Spleen (tissue), 11 donors: Measurements from ENCODE around the gene RAB11FIP4. TPM values are rescaled to one million over a fixed set of nuclear protein-coding genes. Genes with fewer than 3 reads are reported as not detected.
"Not testable (repeated sequence)": the region's sequence is repeated elsewhere in the genome, so short reads cannot be mapped to it uniquely, and the experiment has no call there.

Source experiments
- DNase-seq: peaks from one replicate; pipeline ENCODE4 v3.0.0-alpha.2; 2020
- H3K27ac ChIP-seq, 8 donors: fragments of 200-600 bp; sonication (generic) in 7 of 8; 1 replicate in 4 of 8; 2 replicates in 4 of 8; pipeline versions ENCODE4 v1.5.0 to v1.8.0; 2016 to 2021; ENCODE audit warnings: inconsistent platforms in 4 of 8, mild to moderate bottlenecking in 4 of 8, moderate library complexity in 1 of 8
- H3K27me3 ChIP-seq, 7 donors: fragments of 200-600 bp; sonication (generic) in 6 of 7; replicated peaks in 1 of 7; 1 replicate in 4 of 7; 2 replicates in 3 of 7; pipeline versions ENCODE4 v1.5.0 to v1.8.0; 2016 to 2021; ENCODE audit warnings: inconsistent platforms in 3 of 7, mild to moderate bottlenecking in 1 of 7
- H3K36me3 ChIP-seq, 6 donors: fragments of 200-600 bp; sonication (generic) in 5 of 6; 1 replicate in 4 of 6; 2 replicates in 2 of 6; pipeline versions ENCODE4 v1.5.0 to v1.8.0; 2016 to 2021; ENCODE audit warnings: inconsistent platforms in 2 of 6
- H3K4me1 ChIP-seq, 6 donors: fragments of 200-600 bp; sonication (generic) in 5 of 6; 1 replicate in 3 of 6; 2 replicates in 3 of 6; pipeline versions ENCODE4 v1.5.0 to v1.8.0; 2016 to 2021; ENCODE audit warnings: inconsistent platforms in 3 of 6
- H3K4me3 ChIP-seq, 8 donors: fragments of 200-600 bp; sonication (generic) in 7 of 8; 1 replicate in 4 of 8; 2 replicates in 4 of 8; pipeline versions ENCODE4 v1.5.0 to v1.8.0; 2016 to 2021; ENCODE audit warnings: inconsistent platforms in 4 of 8, mild to moderate bottlenecking in 4 of 8, moderate library complexity in 2 of 8
- H3K9me3 ChIP-seq, 8 donors: fragments of 200-600 bp; sonication (generic) in 7 of 8; 1 replicate in 4 of 8; 2 replicates in 4 of 8; pipeline versions ENCODE4 v1.5.0 to v1.8.0; 2016 to 2021; ENCODE audit warnings: inconsistent platforms in 4 of 8
- POLR2A ChIP-seq, 3 donors: fragments of 450-650 bp; IDR thresholded peaks; one replicate each; pipeline ENCODE4 v1.5.1; 2017; ENCODE audit warnings: antibody characterized with exemption in 3 of 3, mild to moderate bottlenecking in 1 of 3
- POLR2AphosphoS5 ChIP-seq, 3 donors: sonication (generic); formaldehyde crosslinking; IDR thresholded peaks; one replicate each; pipeline ENCODE4 v1.5.1; 2017; ENCODE audit warnings: antibody characterized with exemption in 3 of 3
- WGBS, 5 donors: extraction: QIAGEN DNeasy Blood & Tissue Kit in 3 of 5; methylation state at CpG; one replicate each; pipeline versions ENCODE4 v1.1.5 to v1.1.7; 2013 to 2018; 5-methylcytosine and 5-hydroxymethylcytosine counted together
- intact Hi-C: fragments of 100-400 bp; cut with DNase I; formaldehyde crosslinking; loops from one replicate; pipeline ENCODE4 v1.15.0; 2023; ENCODE audit warnings: low total_unique reads
- polyA plus RNA-seq, 3 donors: library from polyadenylated mRNA; stranded (reverse); fragments of 200-250 nt; gene quantifications; one replicate each; pipeline ENCODE4 v1.2.1, GENCODE V29; 2013
- total RNA-seq, 7 donors: library from RNA; depleted of rRNA in 3 of 7; stranded (reverse); fragments of >200 nt in 3 of 7; fragmentation: NEBNext Ultra II Directional in 4 of 7; extraction: Animal tissue kit (Norgen Biotek cat#: 25700) in 4 of 7; gene quantifications; one replicate each; pipeline versions ENCODE4 v1.1.0 to v1.2.1, GENCODE V29; 2016 to 2021
- TF ChIP-seq, protein P1 (sequence below), 11 experiments: fragments of 200-600 bp in 7 of 11; fragments of 450-650 bp in 4 of 11; sonication (generic) in 4 of 11; IDR thresholded peaks in 8 of 11; conservative IDR thresholded peaks in 3 of 11; 1 replicate in 7 of 11; 2 replicates in 4 of 11; pipeline versions ENCODE4 v1.4.0 to v1.8.0; 2016 to 2021; ENCODE audit warnings: antibody characterized with exemption in 11 of 11, inconsistent platforms in 4 of 11, mild to moderate bottlenecking in 1 of 11
- donor health status: healthy with polysubstance abuse.
- donor health status: DM: no; HTN: no; CAD: no; lungs with moderate emphysema.
- donor health status: DM: no; HTN: no; CAD: no.
- donor health status: Bipolar disorder and iron deficiency.
- donor health status: healthy.
- donor health status: DM: no; HTN: no; CAD: no.
- donor health status: DM: yes; HTN: yes; CAD: no.

RAB11FIP4 gene
- total and polyA plus RNA-seq, 10 donors: 5.5 to 25.2 (median 20.9) TPM

- Histone ChIP-seq H3K36me3 (peaks cover 0 to 36% (median 0%) of the 10 kb centered on the region in 6 donors), H3K27me3 (no peaks in the 10 kb centered on the region), H3K9me3 (no peaks in the 10 kb centered on the region), H3K27ac (no peak overlapping the region), H3K4me3 (no peak overlapping the region), H3K4me1 (peaks cover 0 to 4% (median 0%) of the 10 kb centered on the region in 6 donors)
- TF ChIP-seq, protein P1, sequence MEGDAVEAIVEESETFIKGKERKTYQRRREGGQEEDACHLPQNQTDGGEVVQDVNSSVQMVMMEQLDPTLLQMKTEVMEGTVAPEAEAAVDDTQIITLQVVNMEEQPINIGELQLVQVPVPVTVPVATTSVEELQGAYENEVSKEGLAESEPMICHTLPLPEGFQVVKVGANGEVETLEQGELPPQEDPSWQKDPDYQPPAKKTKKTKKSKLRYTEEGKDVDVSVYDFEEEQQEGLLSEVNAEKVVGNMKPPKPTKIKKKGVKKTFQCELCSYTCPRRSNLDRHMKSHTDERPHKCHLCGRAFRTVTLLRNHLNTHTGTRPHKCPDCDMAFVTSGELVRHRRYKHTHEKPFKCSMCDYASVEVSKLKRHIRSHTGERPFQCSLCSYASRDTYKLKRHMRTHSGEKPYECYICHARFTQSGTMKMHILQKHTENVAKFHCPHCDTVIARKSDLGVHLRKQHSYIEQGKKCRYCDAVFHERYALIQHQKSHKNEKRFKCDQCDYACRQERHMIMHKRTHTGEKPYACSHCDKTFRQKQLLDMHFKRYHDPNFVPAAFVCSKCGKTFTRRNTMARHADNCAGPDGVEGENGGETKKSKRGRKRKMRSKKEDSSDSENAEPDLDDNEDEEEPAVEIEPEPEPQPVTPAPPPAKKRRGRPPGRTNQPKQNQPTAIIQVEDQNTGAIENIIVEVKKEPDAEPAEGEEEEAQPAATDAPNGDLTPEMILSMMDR (IDR thresholded peaks at IDR 0.05 in 8 of 11, conservative IDR thresholded peaks at IDR 0.05 in 3 of 11): no peak
- TF ChIP-seq POLR2AphosphoS5 (IDR thresholded peaks at IDR 0.05): no peak
- TF ChIP-seq POLR2A (IDR thresholded peaks at IDR 0.05): no peak
- DNase-seq: no peak
- intact Hi-C loops: no loop called here
Measured at GRCh38 chr17:31381165-31381668, 10.3 kb upstream of the RAB11FIP4 start.

- H3K27ac ChIP-seq, H3K4me1 ChIP-seq, H3K4me3 ChIP-seq, intact Hi-C loops, H3K9me3 ChIP-seq, H3K27me3 ChIP-seq, DNase-seq: not testable (repeated sequence)
- 89 to 98% (median 95%) methylated on average over 10 to 11 of the region's 11 CpGs for WGBS, 5 donors
- peaks cover 0 to 22% (median 0%) of the 10 kb centered on the region in 6 donors for H3K36me3 ChIP-seq
Measured at GRCh38 chr17:31382668-31383275, 8.7 kb upstream of the RAB11FIP4 start.

GRCh38 chr17:31383488-31383887 lies 8.0 kb upstream of the RAB11FIP4 start:
- H3K27me3 ChIP-seq, H3K4me1 ChIP-seq, H3K4me3 ChIP-seq, H3K9me3 ChIP-seq, intact Hi-C loops, DNase-seq, H3K27ac ChIP-seq: not testable (repeated sequence)
- WGBS, 5 donors: 91 to 97% (median 95%) methylated on average over 6 of the region's 6 CpGs
- peaks cover 0 to 21% (median 0%) of the 10 kb centered on the region in 6 donors for H3K36me3 ChIP-seq

DNA sequence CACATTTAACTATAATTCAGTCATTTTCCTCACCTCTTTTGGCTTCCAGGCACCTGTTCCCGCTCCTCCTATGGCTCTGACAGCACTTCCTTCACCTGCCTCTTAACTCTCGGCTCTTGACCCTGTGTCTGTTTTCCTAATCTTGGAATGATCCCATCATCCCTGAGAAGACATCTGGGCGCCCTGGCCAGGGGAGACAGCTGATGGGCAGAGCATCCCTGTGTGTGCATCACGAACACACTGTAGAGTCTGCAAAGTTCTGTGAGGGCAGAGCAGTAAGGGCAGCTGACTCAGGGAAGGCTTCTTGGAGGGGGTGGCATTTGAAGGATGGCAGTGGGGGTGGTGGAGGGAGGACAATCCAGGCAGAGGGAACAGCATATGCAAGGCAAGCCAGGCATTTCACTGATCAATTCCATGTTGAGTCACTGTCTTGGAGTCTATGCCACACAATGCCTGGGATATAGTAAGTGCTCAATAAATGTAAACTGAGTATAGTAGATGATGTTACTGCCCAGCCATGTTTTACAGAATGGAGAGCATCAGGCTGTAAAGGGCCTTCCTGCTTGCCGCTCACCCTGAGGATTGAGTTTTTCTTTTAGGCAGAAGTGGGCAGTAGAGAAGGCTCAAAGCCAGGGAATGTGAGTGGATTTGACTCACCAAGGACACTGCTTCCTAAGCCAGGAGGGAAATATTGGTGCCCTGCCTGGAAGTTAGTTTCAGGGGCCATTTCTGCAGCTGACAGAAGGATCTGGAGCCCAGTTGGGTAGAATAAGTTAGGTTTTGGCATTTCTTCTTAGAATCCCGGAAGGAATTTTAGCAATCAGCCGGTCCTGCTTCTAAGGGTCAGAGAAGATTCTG lies 5.8 kb upstream of the RAB11FIP4 start:
- Histone ChIP-seq H3K4me1 (peaks cover 0 to 23% (median 6%) of the 10 kb centered on the region in 6 donors), H3K36me3 (peaks cover 0 to 16% (median 0%) of the 10 kb centered on the region in 6 donors), H3K27me3 (peaks cover 0 to 19% (median 6%) of the 10 kb centered on the region in 7 donors), H3K27ac (no peak overlapping the region), H3K9me3 (no peaks in the 10 kb centered on the region), H3K4me3 (no peak overlapping the region)
- intact Hi-C loops: no loop called here
- WGBS, 5 donors: 85 to 95% (median 91%) methylated on average over 7 of the region's 7 CpGs
- DNase-seq: no peak
- TF ChIP-seq POLR2AphosphoS5 (IDR thresholded peaks at IDR 0.05) (no peak), POLR2A (IDR thresholded peaks at IDR 0.05) (no peak)
- TF ChIP-seq, protein P1 (IDR thresholded peaks at IDR 0.05 in 8 of 11, conservative IDR thresholded peaks at IDR 0.05 in 3 of 11): no peak

DNA sequence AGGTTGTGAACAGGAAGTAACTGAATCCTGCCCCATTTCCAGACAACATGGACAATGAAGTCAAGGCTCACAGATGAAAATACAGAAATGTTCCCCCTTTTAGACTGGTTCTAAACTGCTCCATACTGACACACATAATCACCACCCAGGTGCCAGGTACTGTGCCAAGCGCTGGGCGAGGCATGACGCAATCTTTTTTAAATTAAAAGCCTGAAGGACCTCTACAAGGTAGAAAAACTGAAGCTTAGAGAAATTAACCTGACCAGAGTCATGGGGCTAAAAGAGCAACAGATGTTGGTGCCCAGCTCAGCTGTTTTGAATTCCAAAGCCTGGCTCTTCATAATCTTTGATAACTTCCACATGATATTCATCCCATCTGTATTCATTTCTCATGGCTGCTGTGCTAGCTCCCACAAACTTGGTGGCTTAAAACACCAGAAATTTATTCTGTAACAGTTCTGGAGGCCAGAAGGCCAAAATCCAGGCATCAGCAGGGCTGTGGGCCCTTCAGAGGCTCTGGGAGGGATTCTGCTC lies 4.9 kb upstream of the RAB11FIP4 start:
- Histone ChIP-seq H3K9me3 (no peaks in the 10 kb centered on the region), H3K36me3 (peaks cover 0 to 14% (median 0%) of the 10 kb centered on the region in 6 donors), H3K4me3 (no peak overlapping the region), H3K27ac (no peak overlapping the region), H3K4me1 (peaks cover 5 to 31% (median 13%) of the 10 kb centered on the region in 6 donors), H3K27me3 (peaks cover 0 to 28% (median 13%) of the 10 kb centered on the region in 7 donors)
- WGBS, 5 donors: 86 to 88% (median 87%) methylated on average over 3 of the region's 3 CpGs
- DNase-seq: no peak
- TF ChIP-seq POLR2AphosphoS5 (IDR thresholded peaks at IDR 0.05) (no peak), POLR2A (IDR thresholded peaks at IDR 0.05) (no peak)
- TF ChIP-seq, protein P1 (IDR thresholded peaks at IDR 0.05 in 8 of 11, conservative IDR thresholded peaks at IDR 0.05 in 3 of 11): no peak
- intact Hi-C loops: no loop called here
